Ishikawa (cell line): ENCODE data around the gene WDFY2.

Experiments
- CEBPB ChIP-seq: IDR thresholded peaks from 2 replicates; pipeline ENCODE4 v1.6.1; 2012
- CREB1 ChIP-seq: IDR thresholded peaks from 2 replicates; pipeline ENCODE4 v1.6.1; 2012; ENCODE audit warnings: low read depth
- EGR1 ChIP-seq: IDR thresholded peaks from 2 replicates; pipeline ENCODE4 v1.6.1; 2012
- EP300 ChIP-seq: IDR thresholded peaks from 2 replicates; pipeline ENCODE4 v1.6.1; 2012; ENCODE audit warnings: borderline replicate concordance
- NFIC ChIP-seq: IDR thresholded peaks from 2 replicates; pipeline ENCODE4 v1.6.1; 2012
- REST ChIP-seq: IDR thresholded peaks from 2 replicates; pipeline ENCODE4 v1.6.1; 2012; ENCODE audit warnings: low read depth, mild to moderate bottlenecking
- TAF1 ChIP-seq: IDR thresholded peaks from 2 replicates; pipeline ENCODE4 v1.6.1; 2012; ENCODE audit warnings: low read depth, mild to moderate bottlenecking
- TCF12 ChIP-seq: IDR thresholded peaks from 2 replicates; pipeline ENCODE4 v1.6.1; 2012; ENCODE audit warnings: low read depth
- USF1 ChIP-seq: IDR thresholded peaks from 2 replicates; pipeline ENCODE4 v1.6.1; 2012
- YY1 ChIP-seq: IDR thresholded peaks from 2 replicates; pipeline ENCODE4 v1.6.1; 2012; ENCODE audit warnings: low read depth
- ZBTB7A ChIP-seq: IDR thresholded peaks from 2 replicates; pipeline ENCODE4 v1.6.1; 2012; ENCODE audit warnings: low read depth
- TF ChIP-seq, protein P1 (sequence below): IDR thresholded peaks from 2 replicates; pipeline ENCODE4 v1.6.1; 2012

DNA sequence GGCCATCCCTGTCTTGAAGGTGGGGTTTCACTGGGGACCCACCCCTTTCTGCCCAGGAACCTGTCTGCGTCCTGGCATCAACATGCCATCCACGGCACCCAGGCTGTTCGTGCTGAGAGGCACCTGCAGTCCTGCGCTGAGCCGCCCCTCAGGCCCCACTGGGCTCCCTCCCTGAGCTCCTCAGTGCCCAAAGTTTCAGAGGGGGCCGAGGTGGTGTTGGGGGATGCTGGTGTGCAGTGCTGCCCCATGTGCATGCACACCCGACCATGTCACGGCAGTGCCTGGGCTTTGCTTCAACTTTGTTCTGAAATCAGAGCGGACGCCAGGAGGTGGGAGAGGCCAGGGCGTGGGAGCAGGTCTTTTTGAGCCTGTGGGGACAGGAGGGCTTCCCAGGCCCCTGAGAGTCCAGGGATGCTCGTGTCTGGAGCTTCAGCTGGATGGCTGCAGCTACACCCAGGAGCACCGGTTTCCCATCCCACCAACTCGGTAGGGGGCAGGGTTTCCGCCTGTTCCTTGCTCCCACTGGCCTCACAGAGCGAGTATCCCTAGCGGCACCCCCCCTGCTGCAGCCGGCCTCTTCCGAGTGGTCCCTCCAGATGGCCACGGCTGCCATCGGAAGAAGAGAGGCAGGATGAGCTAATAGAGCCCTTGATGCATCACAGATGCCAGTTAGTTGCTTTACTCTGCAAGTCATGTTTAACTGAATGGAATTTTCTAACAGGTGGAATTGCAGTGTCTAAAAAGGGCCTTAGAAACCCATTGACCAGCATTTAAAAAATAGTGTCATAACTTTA lies 44.0 kb downstream of the WDFY2 start:
- TF ChIP-seq USF1 (no peak), TCF12 (no peak), CEBPB (no peak), NFIC (no peak), REST (no peak), YY1 (no peak), EGR1 (no peak), CREB1 (no peak), TAF1 (no peak), EP300 (no peak), ZBTB7A (no peak)
- TF ChIP-seq, protein P1, sequence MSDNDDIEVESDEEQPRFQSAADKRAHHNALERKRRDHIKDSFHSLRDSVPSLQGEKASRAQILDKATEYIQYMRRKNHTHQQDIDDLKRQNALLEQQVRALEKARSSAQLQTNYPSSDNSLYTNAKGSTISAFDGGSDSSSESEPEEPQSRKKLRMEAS = no peak
